Endothelial cell of umbilical vein (primary cell): ENCODE results near the gene ATXN7L1. TPM values are rescaled to one million over a fixed set of nuclear protein-coding genes. Genes with fewer than 3 reads are reported as not detected.

Source experiments
- BruUV-seq: library from RNA; stranded (reverse); fragments of 400-500 nt; replicated peaks from 2 replicates; lab custom pipeline; 2021; lab: Mats Ljungman, UMichigan
- CTCF ChIA-PET: fragments of 300-600, 350-600 bp; sonication (Branson Sonifier 250); formaldehyde crosslinking; loops from one replicate; lab custom pipeline; 2021; ENCODE audit warnings: antibody characterized with exemption, inconsistent platforms; lab: Charles Lee
- POLR2A ChIA-PET: fragments of 300-600, 350-600 bp; sonication (Branson Sonifier 250); formaldehyde crosslinking; loops from one replicate; lab custom pipeline; 2021; ENCODE audit warnings: antibody characterized with exemption, inconsistent platforms; lab: Charles Lee
- DNase-seq: peaks from one replicate; pipeline ENCODE4 v3.0.0-alpha.2; 2011; ENCODE audit warnings: low read depth, low spot score
- FAIRE-seq: peaks from 2 replicates; lab custom pipeline; 2011; peaks lifted over from hg19 to GRCh38; lab: Jason Lieb, UNC
- H2AFZ ChIP-seq: 2 replicates; pipeline ENCODE4 v1.6.0; 2012; ENCODE audit warnings: low read depth, low read length, control low read depth, inconsistent platforms
- H3K27ac ChIP-seq: 2 replicates; pipeline ENCODE4 v1.5.1; 2011; ENCODE audit warnings: low read depth, mild to moderate bottlenecking, control low read depth, low read length, moderate library complexity; ENCODE audit not compliant: insufficient read depth
- H3K27me3 ChIP-seq, 2 experiments: 2 replicates each; pipeline versions ENCODE4 v1.6.0 to v1.6.1; 2011; ENCODE audit warnings: low read length in 2 of 2, mixed read lengths in 1 of 2; ENCODE audit not compliant: control insufficient read depth in 2 of 2, insufficient read depth in 2 of 2
- H3K36me3 ChIP-seq, 2 experiments: 2 replicates in 1 of 2; 3 replicates in 1 of 2; pipeline ENCODE4 v1.5.1; 2011; ENCODE audit warnings: low read length in 2 of 2, mild to moderate bottlenecking in 1 of 2, moderate library complexity in 1 of 2; ENCODE audit not compliant: control insufficient read depth in 2 of 2, insufficient read depth in 2 of 2; ENCODE audit errors: extremely low read depth in 1 of 2
- H3K4me1 ChIP-seq: 3 replicates; pipeline ENCODE4 v1.5.1; 2011; ENCODE audit warnings: mild to moderate bottlenecking, low read length; ENCODE audit not compliant: control insufficient read depth, insufficient read depth; ENCODE audit errors: extremely low read depth
- H3K4me2 ChIP-seq: 2 replicates; pipeline ENCODE4 v1.6.1; 2011; ENCODE audit warnings: low read length, control low read depth, mixed read lengths; ENCODE audit not compliant: insufficient read depth
- H3K4me3 ChIP-seq, 3 experiments: fragments of 200-600 bp in 1 of 3; sonication (generic), shearing (Covaris generic) in 1 of 3; replicated peaks in 1 of 3; 2 replicates each; pipeline ENCODE4 v1.5.1; 2011 to 2016; ENCODE audit warnings: control low read depth in 3 of 3, low read length in 3 of 3, mild to moderate bottlenecking in 2 of 3, inconsistent platforms in 1 of 3, low read depth in 1 of 3, moderate library complexity in 1 of 3; ENCODE audit not compliant: insufficient read depth in 1 of 3
- H3K79me2 ChIP-seq: 2 replicates; pipeline ENCODE4 v1.6.0; 2012; ENCODE audit warnings: low read length, inconsistent platforms; ENCODE audit not compliant: control insufficient read depth, insufficient read depth
- H3K9ac ChIP-seq: replicated peaks from 2 replicates; pipeline ENCODE3; 2011; ENCODE audit warnings: low read length, control low read depth; ENCODE audit not compliant: insufficient read depth; ENCODE audit errors: extremely low read depth
- H3K9me1 ChIP-seq: replicated peaks from 3 replicates; pipeline ENCODE4 v1.6.0; 2011; ENCODE audit warnings: mild to moderate bottlenecking, low read length; ENCODE audit not compliant: control insufficient read depth, insufficient read depth; ENCODE audit errors: extremely low read depth
- H3K9me3 ChIP-seq: replicated peaks from 2 replicates; pipeline ENCODE4 v1.5.1; 2012; ENCODE audit warnings: low read length, inconsistent platforms; ENCODE audit not compliant: control insufficient read depth, insufficient read depth
- H4K20me1 ChIP-seq: replicated peaks from 2 replicates; pipeline ENCODE3; 2011; ENCODE audit warnings: mild to moderate bottlenecking, low read length; ENCODE audit not compliant: control insufficient read depth, insufficient read depth; ENCODE audit errors: extremely low read depth
- EZH2 ChIP-seq: IDR thresholded peaks from 2 replicates; pipeline ENCODE4 v1.6.1; 2012; ENCODE audit warnings: borderline replicate concordance, low read depth, mild to moderate bottlenecking, moderate library complexity, low read length, inconsistent platforms; ENCODE audit not compliant: severe bottlenecking
- FOS ChIP-seq: IDR thresholded peaks from 2 replicates; pipeline ENCODE4 v1.6.1; 2011; ENCODE audit warnings: mild to moderate bottlenecking, low read length, moderate library complexity, borderline replicate concordance; ENCODE audit not compliant: insufficient read depth
- GATA2 ChIP-seq: IDR thresholded peaks from 2 replicates; pipeline ENCODE4 v1.7.0; 2011; ENCODE audit warnings: low read depth, mild to moderate bottlenecking, moderate library complexity, mixed read lengths, low read length; ENCODE audit not compliant: insufficient read length, insufficient read depth
- JUN ChIP-seq: IDR thresholded peaks from 2 replicates; pipeline ENCODE4 v1.6.1; 2011; ENCODE audit warnings: borderline replicate concordance, low read depth; ENCODE audit not compliant: insufficient read length, insufficient read depth
- MYC ChIP-seq: IDR thresholded peaks from one replicate; pipeline ENCODE4 v1.6.1; 2011; ENCODE audit warnings: mild to moderate bottlenecking, low read depth, low read length
- POLR2A ChIP-seq: IDR thresholded peaks from 2 replicates; pipeline ENCODE4 v1.6.1; 2012; ENCODE audit warnings: low read depth, mild to moderate bottlenecking, control low read depth, low read length
- POLR2AphosphoS5 ChIP-seq: IDR thresholded peaks from 2 replicates; pipeline ENCODE4 v1.6.1; 2012; ENCODE audit warnings: low read depth, mild to moderate bottlenecking, control low read depth, low read length, moderate library complexity; ENCODE audit not compliant: insufficient read depth
- dilution Hi-C: fragments of 300-500 bp; cut with MboI; formaldehyde crosslinking; loops from one replicate; pipeline ENCODE4 v1.15.0; 2019; ENCODE audit warnings: low sequenced_read_pairs; ENCODE audit not compliant: extremely low pct_ligation_motif_present
- intact Hi-C: fragments of 100-400 bp; cut with micrococcal nuclease; formaldehyde crosslinking; loops from one replicate; pipeline ENCODE4 v1.10.0; 2022
- polyA plus RNA-seq, 4 experiments: library from polyadenylated mRNA; depleted of rRNA in 3 of 4; stranded (reverse) in 3 of 4; unstranded in 1 of 4; fragments of >200 nt; gene quantifications; 2 replicates each; pipeline versions ENCODE4 v1.2.1 to v1.2.3, GENCODE V29; 2011 to 2012; ENCODE audit warnings: missing spikeins in 1 of 4
- total RNA-seq: library from RNA; stranded (reverse); gene quantifications from 2 replicates; pipeline ENCODE4 v1.2.3, GENCODE V29; 2021
- TF ChIP-seq, protein P1 (sequence below): IDR thresholded peaks from 2 replicates; pipeline ENCODE4 v1.6.1; 2011; ENCODE audit not compliant: insufficient read depth, insufficient read length
- TF ChIP-seq, protein P2 (sequence below), 2 donors: IDR thresholded peaks; 1 replicate in 1 of 2; 2 replicates in 1 of 2; pipeline ENCODE4 v1.5.1; 2011; ENCODE audit warnings: low read length in 2 of 2, mild to moderate bottlenecking in 2 of 2, moderate library complexity in 2 of 2, control low read depth in 1 of 2, inconsistent platforms in 1 of 2, low read depth in 1 of 2; ENCODE audit not compliant: insufficient read depth in 1 of 2; ENCODE audit errors: extremely low read depth in 1 of 2

ATXN7L1 gene
- total and polyA plus RNA-seq, 2 donors (not counting 3 experiments of a cell fraction or from before 2014, with no cell fraction given): 4.6 to 15.6 TPM

DNA sequence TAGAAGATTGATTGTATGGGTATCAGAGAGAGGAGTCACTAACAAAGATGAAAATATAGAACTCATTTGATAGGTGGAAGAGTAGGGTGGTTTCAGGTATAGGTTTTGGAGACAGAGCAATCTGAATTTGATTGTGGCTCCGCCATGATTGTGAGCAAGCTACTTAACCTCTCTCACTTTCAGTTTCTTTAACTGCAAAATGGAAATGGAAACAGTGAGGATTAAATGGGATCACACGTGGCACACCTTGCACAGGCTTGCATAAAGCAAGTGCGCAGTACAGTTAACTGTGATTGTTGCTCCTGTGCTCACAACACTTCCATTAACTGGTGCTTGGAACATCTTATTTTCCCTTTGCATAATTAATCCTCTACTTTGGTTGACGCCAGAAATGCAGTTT lies 54.9 kb downstream of the ATXN7L1 start:
- ChIA-PET CTCF (interaction anchor here (1.1 kb wide), 1 partner anchor 17 kb away, joined by 3 read pairs; no protein-coding TSS in a partner anchor), POLR2A (no interaction called here)
- Histone ChIP-seq H3K9me1 (no peaks in the 10 kb centered on the region), H3K36me3 (no peaks in the 10 kb centered on the region), H3K79me2 (no peaks in the 10 kb centered on the region), H3K27me3 (no peaks in the 10 kb centered on the region), H4K20me1 (no peaks in the 10 kb centered on the region), H3K9me3 (no peaks in the 10 kb centered on the region), H2AFZ (no peak overlapping the region), H3K27ac (no peak overlapping the region), H3K4me1 (no peaks in the 10 kb centered on the region), H3K4me2 (no peak overlapping the region), H3K9ac (no peak overlapping the region), H3K4me3 (no peak overlapping the region)
- no peak for DNase-seq
- BruUV-seq: no TSS peak
- FAIRE-seq: no peak
- intact Hi-C loops (no loop called here), dilution Hi-C loops (no loop called here)
- TF ChIP-seq GATA2 (no peak), EZH2 (no peak), FOS (no peak), POLR2A (no peak), JUN (no peak), POLR2AphosphoS5 (no peak), MYC (no peak)
- TF ChIP-seq, protein P1, sequence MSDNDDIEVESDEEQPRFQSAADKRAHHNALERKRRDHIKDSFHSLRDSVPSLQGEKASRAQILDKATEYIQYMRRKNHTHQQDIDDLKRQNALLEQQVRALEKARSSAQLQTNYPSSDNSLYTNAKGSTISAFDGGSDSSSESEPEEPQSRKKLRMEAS: no peak
- TF ChIP-seq, protein P2, sequence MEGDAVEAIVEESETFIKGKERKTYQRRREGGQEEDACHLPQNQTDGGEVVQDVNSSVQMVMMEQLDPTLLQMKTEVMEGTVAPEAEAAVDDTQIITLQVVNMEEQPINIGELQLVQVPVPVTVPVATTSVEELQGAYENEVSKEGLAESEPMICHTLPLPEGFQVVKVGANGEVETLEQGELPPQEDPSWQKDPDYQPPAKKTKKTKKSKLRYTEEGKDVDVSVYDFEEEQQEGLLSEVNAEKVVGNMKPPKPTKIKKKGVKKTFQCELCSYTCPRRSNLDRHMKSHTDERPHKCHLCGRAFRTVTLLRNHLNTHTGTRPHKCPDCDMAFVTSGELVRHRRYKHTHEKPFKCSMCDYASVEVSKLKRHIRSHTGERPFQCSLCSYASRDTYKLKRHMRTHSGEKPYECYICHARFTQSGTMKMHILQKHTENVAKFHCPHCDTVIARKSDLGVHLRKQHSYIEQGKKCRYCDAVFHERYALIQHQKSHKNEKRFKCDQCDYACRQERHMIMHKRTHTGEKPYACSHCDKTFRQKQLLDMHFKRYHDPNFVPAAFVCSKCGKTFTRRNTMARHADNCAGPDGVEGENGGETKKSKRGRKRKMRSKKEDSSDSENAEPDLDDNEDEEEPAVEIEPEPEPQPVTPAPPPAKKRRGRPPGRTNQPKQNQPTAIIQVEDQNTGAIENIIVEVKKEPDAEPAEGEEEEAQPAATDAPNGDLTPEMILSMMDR (IDR thresholded peaks at IDR 0.05; ENCODE audit: extremely low read depth in 1 of 2, insufficient read depth in 1 of 2, low read depth in 1 of 2, low read length in 2 of 2): no peak
